Breast epithelium (tissue), 4 donors: Measurements from ENCODE around the gene GYPA. TPM values are rescaled to one million over a fixed set of nuclear protein-coding genes. Genes with fewer than 3 reads are reported as not detected.
A peak's percentile ranks its signal among the peaks of the same experiment; 100 is the strongest.
"Not testable (repeated sequence)": the region's sequence is repeated elsewhere in the genome, so short reads cannot be mapped to it uniquely, and the experiment has no call there.

Source experiments
- DNase-seq, 2 donors: peaks; one replicate each; pipeline ENCODE4 v3.0.0-alpha.2; 2019; ENCODE audit warnings: low spot score in 2 of 2
- H3K27ac ChIP-seq, 2 donors: fragments of 200-600 bp; sonication (generic) in 1 of 2; one replicate each; pipeline ENCODE4 v1.5.1; 2016 to 2019; ENCODE audit warnings: mild to moderate bottlenecking in 1 of 2
- H3K27me3 ChIP-seq, 2 donors: fragments of 200-600 bp; sonication (generic) in 1 of 2; one replicate each; pipeline versions ENCODE4 v1.5.1 to v1.6.0; 2017 to 2019; ENCODE audit warnings: control low read depth in 1 of 2, mild to moderate bottlenecking in 1 of 2
- H3K36me3 ChIP-seq: fragments of 200-600 bp; one replicate; pipeline ENCODE4 v1.5.1; 2019
- H3K4me1 ChIP-seq, 2 donors: fragments of 200-600 bp; sonication (generic); one replicate each; pipeline ENCODE4 v1.5.1; 2016 to 2019; ENCODE audit warnings: control low read depth in 1 of 2
- H3K4me3 ChIP-seq, 3 donors: fragments of 200-600 bp; sonication (generic); 1 replicate in 2 of 3; 2 replicates in 1 of 3; pipeline ENCODE4 v1.5.1; 2016 to 2019; ENCODE audit warnings: mild to moderate bottlenecking in 3 of 3, moderate library complexity in 2 of 3
- H3K9me3 ChIP-seq, 2 donors: fragments of 200-600 bp; sonication (generic) in 1 of 2; one replicate each; pipeline ENCODE4 v1.5.1; 2016 to 2019; ENCODE audit warnings: control low read depth in 1 of 2
- POLR2A ChIP-seq: fragments of 450-650 bp; IDR thresholded peaks from one replicate; pipeline ENCODE4 v1.6.1; 2016; ENCODE audit warnings: antibody characterized with exemption, mild to moderate bottlenecking, moderate library complexity
- POLR2AphosphoS5 ChIP-seq, 3 donors: sonication (generic); formaldehyde crosslinking; IDR thresholded peaks; one replicate each; pipeline ENCODE4 v1.6.1; 2017; ENCODE audit warnings: antibody characterized with exemption in 3 of 3
- intact Hi-C: fragments of 100-400 bp; cut with DNase I; formaldehyde crosslinking; loops from one replicate; pipeline ENCODE4 v1.15.1; 2023; ENCODE audit warnings: low total_unique reads
- total RNA-seq, 3 donors: library from RNA; depleted of rRNA; stranded (reverse); fragments of >200 nt; gene quantifications; one replicate each; pipeline ENCODE4 v1.1.0, GENCODE V29; 2016
- TF ChIP-seq, protein P1 (sequence below), 3 donors: fragments of 450-650 bp; IDR thresholded peaks; one replicate each; pipeline ENCODE4 v1.5.1; 2016 to 2017; ENCODE audit warnings: antibody characterized with exemption in 3 of 3, mild to moderate bottlenecking in 3 of 3, moderate library complexity in 3 of 3

GYPA gene
- total RNA-seq, 3 donors from 2014 or later = not detected

DNA sequence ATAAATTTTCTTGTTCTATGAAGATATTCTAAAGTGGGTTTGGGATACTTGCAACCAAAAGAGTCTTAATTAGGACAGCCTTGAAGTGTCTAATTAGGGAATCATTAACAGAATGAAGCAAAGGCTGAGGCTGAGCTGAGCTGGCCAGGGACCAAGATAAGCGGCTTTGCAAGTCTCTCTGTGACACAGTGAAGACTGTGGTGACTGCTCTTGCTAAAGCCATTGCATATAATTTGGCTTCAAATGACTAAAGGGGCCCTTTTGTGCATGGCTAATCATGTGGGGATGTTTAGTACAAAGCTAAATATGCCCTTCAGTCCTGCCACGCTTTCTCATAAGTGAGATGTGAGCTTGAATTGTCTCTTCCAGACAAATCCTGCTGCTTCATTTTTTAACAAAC, 31.2 kb upstream of the GYPA start:
- H3K27me3 ChIP-seq = no peaks in the 10 kb centered on the region
- H3K36me3 ChIP-seq = no peaks in the 10 kb centered on the region
- TF ChIP-seq, protein P1, sequence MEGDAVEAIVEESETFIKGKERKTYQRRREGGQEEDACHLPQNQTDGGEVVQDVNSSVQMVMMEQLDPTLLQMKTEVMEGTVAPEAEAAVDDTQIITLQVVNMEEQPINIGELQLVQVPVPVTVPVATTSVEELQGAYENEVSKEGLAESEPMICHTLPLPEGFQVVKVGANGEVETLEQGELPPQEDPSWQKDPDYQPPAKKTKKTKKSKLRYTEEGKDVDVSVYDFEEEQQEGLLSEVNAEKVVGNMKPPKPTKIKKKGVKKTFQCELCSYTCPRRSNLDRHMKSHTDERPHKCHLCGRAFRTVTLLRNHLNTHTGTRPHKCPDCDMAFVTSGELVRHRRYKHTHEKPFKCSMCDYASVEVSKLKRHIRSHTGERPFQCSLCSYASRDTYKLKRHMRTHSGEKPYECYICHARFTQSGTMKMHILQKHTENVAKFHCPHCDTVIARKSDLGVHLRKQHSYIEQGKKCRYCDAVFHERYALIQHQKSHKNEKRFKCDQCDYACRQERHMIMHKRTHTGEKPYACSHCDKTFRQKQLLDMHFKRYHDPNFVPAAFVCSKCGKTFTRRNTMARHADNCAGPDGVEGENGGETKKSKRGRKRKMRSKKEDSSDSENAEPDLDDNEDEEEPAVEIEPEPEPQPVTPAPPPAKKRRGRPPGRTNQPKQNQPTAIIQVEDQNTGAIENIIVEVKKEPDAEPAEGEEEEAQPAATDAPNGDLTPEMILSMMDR (IDR thresholded peaks at IDR 0.05) = no peak
- TF ChIP-seq POLR2A (no peak), POLR2AphosphoS5 (IDR thresholded peaks at IDR 0.05) (no peak)
- H3K27ac ChIP-seq = no peak overlapping the region
- no peaks in the 10 kb centered on the region for H3K4me1 ChIP-seq
- DNase-seq = no peak
- H3K9me3 ChIP-seq = no peaks in the 10 kb centered on the region
- no peak overlapping the region for H3K4me3 ChIP-seq
- intact Hi-C loops = no loop called here

DNA sequence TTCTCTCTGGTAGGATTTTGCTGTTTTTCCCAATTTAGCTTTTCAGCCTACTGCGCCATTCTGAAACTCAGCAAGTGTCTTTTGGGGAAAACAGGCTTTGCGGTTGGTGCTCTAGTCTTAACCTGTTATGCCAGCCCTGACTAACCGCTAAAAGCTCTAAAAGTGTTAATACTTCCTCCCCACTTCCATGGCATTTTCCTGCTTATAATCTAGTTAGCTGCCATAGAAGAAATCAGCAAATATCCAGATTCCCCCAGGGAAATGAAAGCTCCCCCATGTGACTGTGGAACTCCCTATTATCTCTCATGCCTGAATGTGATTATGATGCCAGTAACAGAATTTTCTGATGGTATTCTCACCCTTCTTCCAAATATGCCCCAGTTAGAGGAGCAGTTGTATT, 28.7 kb upstream of the GYPA start:
- TF ChIP-seq, protein P1 (IDR thresholded peaks at IDR 0.05) = no peak
- TF ChIP-seq POLR2AphosphoS5 (IDR thresholded peaks at IDR 0.05) = no peak
- no peak for TF ChIP-seq POLR2A
- Histone ChIP-seq H3K4me3 (no peak overlapping the region), H3K9me3 (peaks cover 0 to 4% of the 10 kb centered on the region in 2 donors), H3K36me3 (no peaks in the 10 kb centered on the region), H3K27ac (no peak overlapping the region), H3K4me1 (no peaks in the 10 kb centered on the region), H3K27me3 (no peaks in the 10 kb centered on the region)
- intact Hi-C loops = no loop called here
- DNase-seq = no peak

DNA sequence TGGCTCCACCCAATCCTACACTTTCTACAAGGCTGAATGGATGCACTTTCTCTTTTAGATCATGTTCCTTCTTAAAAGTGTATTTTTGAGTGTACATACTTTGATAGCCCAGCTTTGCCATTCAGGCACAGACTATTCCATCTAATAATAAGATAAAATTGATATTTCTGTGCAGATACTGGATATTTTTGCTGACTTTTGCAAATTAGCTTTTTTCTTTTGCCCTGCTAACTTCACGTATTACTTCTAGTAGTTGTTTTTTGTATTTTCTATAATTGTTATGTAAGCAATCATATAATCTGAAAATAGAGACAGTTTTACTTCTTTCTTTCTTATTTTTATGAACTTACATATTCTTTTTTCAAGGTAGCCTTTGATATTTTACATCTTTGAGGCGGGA, 13.5 kb upstream of the GYPA start:
- TF ChIP-seq, protein P1 (IDR thresholded peaks at IDR 0.05) = no peak
- TF ChIP-seq POLR2AphosphoS5 (IDR thresholded peaks at IDR 0.05) (no peak), POLR2A (no peak)

DNA sequence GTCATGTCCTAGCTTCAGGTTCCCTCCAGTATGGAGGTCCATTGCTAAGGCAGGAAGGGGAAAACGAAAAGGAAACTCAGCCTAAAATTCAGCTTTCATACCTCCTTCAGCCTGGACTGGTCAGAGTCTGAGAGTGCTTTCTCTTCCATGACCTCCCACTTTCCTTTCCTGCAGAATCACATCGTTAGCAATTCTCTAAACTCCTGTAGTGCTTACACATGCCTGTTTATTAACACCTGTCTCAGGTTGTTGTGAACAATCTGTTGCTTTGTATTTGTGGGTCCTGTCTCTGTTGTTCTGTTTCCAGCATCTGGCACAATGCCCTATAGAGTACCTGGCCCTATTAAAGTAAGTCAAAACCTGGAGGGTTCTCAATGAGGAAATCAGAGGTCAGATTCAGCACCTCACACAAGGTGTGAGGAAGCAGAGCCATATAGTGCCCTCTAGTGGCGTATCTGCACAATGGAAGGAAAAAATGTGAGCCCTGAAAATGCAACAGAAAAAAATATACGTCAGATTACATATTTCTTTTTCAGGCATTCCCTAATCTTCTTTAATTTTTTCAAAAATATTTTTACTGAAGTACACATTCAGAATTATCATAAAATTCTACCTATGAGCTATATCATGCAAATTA, 2.3 kb upstream of the GYPA start:
- intact Hi-C loops, H3K4me1 ChIP-seq, DNase-seq, H3K9me3 ChIP-seq, H3K4me3 ChIP-seq, H3K36me3 ChIP-seq, H3K27me3 ChIP-seq, H3K27ac ChIP-seq: not testable (repeated sequence)
- TF ChIP-seq, protein P1 (IDR thresholded peaks at IDR 0.05) = peak in 1 of 3 donors; percentile 35

More for the DNA sequence above, 13.5 kb upstream of the GYPA start:
- DNase-seq = no peak
- no peaks in the 10 kb centered on the region for H3K27me3 ChIP-seq
- H3K36me3 ChIP-seq = no peaks in the 10 kb centered on the region
- H3K4me3 ChIP-seq = no peak overlapping the region
- H3K9me3 ChIP-seq = peaks cover 0 to 16% of the 10 kb centered on the region in 2 donors
- intact Hi-C loops = no loop called here
- no peaks in the 10 kb centered on the region for H3K4me1 ChIP-seq
- H3K27ac ChIP-seq = no peak overlapping the region

DNA sequence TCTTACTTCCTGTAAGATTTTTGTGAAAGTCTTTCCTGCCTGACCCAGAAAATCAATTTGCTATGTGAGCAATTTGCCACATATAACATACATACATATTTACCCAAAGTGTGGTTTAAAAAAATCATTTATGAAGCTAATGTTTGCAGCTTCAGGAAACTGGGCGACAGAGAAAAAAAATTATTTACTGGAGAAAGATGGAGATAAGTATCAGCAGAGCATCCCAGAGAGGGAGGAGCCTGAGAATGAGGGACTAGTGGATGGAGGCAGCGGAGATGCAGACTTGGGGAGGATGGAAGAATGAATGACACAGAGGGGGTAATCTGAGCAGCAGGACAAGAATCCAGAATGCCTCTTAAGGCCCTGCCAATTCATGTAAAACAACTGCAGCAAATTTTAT, 975 bp upstream of the GYPA start:
- DNase-seq = no peak
- no peaks in the 10 kb centered on the region for H3K4me1 ChIP-seq
- no peaks in the 10 kb centered on the region for H3K9me3 ChIP-seq
- TF ChIP-seq POLR2A = no peak
- no peak for TF ChIP-seq POLR2AphosphoS5 (IDR thresholded peaks at IDR 0.05)
- TF ChIP-seq, protein P1 (IDR thresholded peaks at IDR 0.05) = no peak
- no peaks in the 10 kb centered on the region for H3K27me3 ChIP-seq
- H3K36me3 ChIP-seq = no peaks in the 10 kb centered on the region
- H3K4me3 ChIP-seq = no peak overlapping the region
- intact Hi-C loops = no loop called here
- H3K27ac ChIP-seq = no peak overlapping the region

DNA sequence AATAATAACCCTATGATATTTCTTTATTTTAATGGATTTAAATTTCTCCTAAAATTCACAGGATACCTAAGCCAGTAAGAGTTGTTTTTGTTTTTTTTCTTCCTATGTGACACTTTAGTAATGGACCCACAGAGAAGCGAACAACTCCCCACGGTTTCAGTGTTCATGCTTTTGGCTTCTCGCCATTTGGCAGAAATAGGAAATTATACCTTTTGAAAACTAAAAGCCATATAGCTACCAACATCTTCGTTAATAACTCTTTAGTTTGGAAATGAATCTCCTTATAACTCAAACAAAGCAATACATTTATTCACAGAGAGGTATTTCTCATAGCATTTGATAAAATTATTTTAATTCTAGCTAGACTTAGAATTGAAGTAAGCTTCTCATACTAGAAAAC, 527 bp downstream of the GYPA start:
- H3K27me3 ChIP-seq, intact Hi-C loops, H3K4me1 ChIP-seq, H3K4me3 ChIP-seq, H3K27ac ChIP-seq, DNase-seq, H3K36me3 ChIP-seq, H3K9me3 ChIP-seq: not testable (repeated sequence)

DNA sequence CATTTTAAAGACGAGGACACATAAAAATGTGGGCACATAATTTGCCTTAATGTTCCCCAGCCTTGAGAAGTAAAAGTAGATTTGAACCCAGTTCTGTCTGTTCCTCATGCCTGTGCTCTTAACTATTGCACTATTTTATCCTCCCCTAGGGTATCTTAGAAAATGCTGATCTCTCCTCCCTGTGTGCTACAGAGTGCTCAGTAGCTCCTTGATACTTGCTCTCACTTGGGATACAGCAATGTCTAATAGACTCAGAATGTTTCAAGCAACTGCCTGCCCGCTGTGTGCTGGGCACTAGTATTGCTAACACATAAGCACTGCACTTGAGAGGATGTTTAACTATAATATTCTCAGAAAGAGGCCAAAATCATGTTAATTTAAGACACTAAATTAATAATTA, 971 bp downstream of the GYPA start:
- H3K27me3 ChIP-seq, H3K9me3 ChIP-seq, H3K4me1 ChIP-seq, DNase-seq, H3K27ac ChIP-seq, H3K4me3 ChIP-seq, intact Hi-C loops, H3K36me3 ChIP-seq: not testable (repeated sequence)

DNA sequence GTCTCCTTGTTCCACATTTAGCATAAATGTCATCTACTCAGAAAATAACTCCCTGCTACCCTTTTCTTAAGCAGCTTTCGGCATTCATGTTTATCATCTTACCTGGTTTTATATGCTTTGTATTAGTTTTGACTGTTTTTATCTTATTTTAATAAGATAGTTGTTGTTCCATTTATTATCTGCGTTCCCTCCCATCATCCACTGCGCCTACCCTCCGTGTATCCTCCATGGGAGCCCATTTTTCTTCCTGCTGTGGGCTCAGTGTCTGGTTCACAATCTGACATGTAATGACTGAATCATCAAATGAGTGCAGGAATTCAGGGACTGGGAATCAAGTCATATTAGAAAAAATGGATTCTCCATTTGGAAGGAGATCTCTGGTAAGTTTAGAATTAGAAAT, 2.3 kb downstream of the GYPA start:
- H3K4me3 ChIP-seq, H3K36me3 ChIP-seq, H3K4me1 ChIP-seq, DNase-seq, H3K27ac ChIP-seq, H3K27me3 ChIP-seq, H3K9me3 ChIP-seq, intact Hi-C loops: not testable (repeated sequence)
